Immature natural killer cell (primary cell): Measurements from ENCODE around the gene CTNNA2. TPM values are rescaled to one million over a fixed set of nuclear protein-coding genes. Genes with fewer than 3 reads are reported as not detected.

ENCODE experiments used
- DNase-seq, 3 donors: peaks; one replicate each; pipeline ENCODE4 v3.0.0; 2022; ENCODE audit warnings: mixed read lengths in 1 of 3
- H3K27ac Mint-ChIP-seq, 6 donors: one replicate each; pipeline ENCODE4 v1.8.0; 2020; ENCODE audit warnings: mixed read lengths in 6 of 6, mild to moderate bottlenecking in 5 of 6, inconsistent platforms in 4 of 6, moderate library complexity in 3 of 6
- H3K27me3 Mint-ChIP-seq, 3 donors: one replicate each; pipeline ENCODE4 v1.8.0; 2020 to 2021; ENCODE audit warnings: low read depth in 3 of 3, mild to moderate bottlenecking in 3 of 3, mixed read lengths in 3 of 3, moderate library complexity in 3 of 3, inconsistent platforms in 1 of 3
- H3K36me3 Mint-ChIP-seq, 3 donors: one replicate each; pipeline ENCODE4 v1.8.0; 2020; ENCODE audit warnings: mixed read lengths in 3 of 3, inconsistent platforms in 2 of 3, mild to moderate bottlenecking in 2 of 3
- H3K4me1 Mint-ChIP-seq, 2 donors: one replicate each; pipeline ENCODE4 v1.8.0; 2020; ENCODE audit warnings: inconsistent platforms in 2 of 2, mild to moderate bottlenecking in 2 of 2, mixed read lengths in 2 of 2, moderate library complexity in 1 of 2
- H3K4me3 Mint-ChIP-seq, 5 donors: one replicate each; pipeline ENCODE4 v1.8.0; 2020; ENCODE audit warnings: mild to moderate bottlenecking in 5 of 5, mixed read lengths in 5 of 5, inconsistent platforms in 3 of 5, moderate library complexity in 3 of 5
- H3K9me3 Mint-ChIP-seq, 6 donors: one replicate each; pipeline ENCODE4 v1.8.0; 2020; ENCODE audit warnings: mild to moderate bottlenecking in 6 of 6, mixed read lengths in 6 of 6, inconsistent platforms in 4 of 6, moderate library complexity in 3 of 6
- polyA plus RNA-seq, 3 donors: library from polyadenylated mRNA; unstranded; fragments of 300-500 nt; fragmentation: Illumina TruSeq; gene quantifications; one replicate each; pipeline ENCODE4 v1.2.3, GENCODE V29; 2021

CTNNA2 gene
- polyA plus RNA-seq, 3 donors from 2014 or later = not detected

DNA sequence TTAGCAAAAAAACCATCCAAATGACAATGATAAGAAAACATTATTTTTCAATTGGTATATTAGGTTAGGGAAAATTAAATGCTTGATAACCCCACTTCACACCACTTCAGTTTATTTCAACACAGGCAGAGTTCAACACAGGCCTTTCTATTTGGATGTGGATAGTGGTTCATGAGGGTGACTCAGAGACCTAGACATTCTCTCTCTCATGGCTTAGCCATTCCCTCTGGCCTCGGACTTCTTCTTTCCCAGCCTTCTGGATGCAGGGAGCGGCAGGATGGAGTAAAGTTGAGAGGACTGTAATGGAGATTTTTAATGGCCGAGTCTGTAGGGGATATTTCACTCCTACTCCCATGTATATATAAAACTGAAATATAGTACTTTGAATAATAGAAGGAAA is 109.7 kb downstream of the CTNNA2 start:
- Mint-ChIP-seq H3K27me3 (peaks cover 0 to 3% (median 2%) of the 10 kb centered on the region in 3 donors), H3K9me3 (peaks cover 9 to 72% (median 36%) of the 10 kb centered on the region in 6 donors), H3K4me3 (no peak overlapping the region), H3K27ac (no peak overlapping the region), H3K36me3 (peaks cover 0 to 3% (median 0%) of the 10 kb centered on the region in 3 donors), H3K4me1 (no peaks in the 10 kb centered on the region)
- DNase-seq = no peak

DNA sequence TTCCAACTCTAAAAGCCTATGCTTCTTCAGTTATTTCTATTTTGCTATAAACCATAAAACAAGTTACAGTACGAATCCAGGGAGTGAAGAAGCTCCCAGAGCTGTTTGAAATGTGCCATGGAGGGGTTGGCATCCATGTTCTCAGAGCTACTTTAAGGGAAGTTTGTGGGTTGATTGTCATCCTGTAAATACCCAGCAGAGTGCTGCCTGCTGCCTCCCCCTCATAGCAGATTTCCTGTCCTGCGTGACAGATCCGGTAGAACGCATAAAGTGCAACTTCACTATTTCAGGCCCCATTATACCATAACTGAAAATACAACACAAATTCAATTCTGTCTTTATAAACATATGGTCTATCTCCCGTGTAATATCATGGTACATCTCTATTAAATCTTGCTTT is 114.4 kb downstream of the CTNNA2 start:
- Mint-ChIP-seq H3K27ac (no peak overlapping the region), H3K4me3 (no peak overlapping the region), H3K9me3 (peaks cover 17 to 64% (median 35%) of the 10 kb centered on the region in 6 donors), H3K27me3 (peaks cover 2 to 7% (median 3%) of the 10 kb centered on the region in 3 donors), H3K4me1 (no peaks in the 10 kb centered on the region), H3K36me3 (peaks cover 0 to 3% (median 0%) of the 10 kb centered on the region in 3 donors)
- no peak for DNase-seq

DNA sequence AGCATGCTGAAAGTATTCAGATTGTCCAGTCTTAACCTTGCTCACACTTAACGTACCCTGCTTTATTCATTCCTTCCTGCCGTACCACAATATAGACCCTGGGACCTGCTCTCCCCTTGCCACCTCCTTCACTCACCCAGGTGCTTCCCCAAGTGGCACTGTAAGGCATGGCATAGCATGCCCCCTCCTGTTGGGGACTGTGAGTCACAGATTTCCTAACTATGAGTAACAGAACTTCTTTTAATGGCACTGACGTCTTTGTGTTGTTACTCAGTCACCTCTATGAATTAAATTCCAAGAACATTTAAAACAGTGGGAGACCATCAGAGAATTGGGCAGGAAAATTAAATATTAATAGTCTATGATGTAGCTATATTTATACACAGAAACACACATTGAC is 117.2 kb downstream of the CTNNA2 start:
- no peaks in the 10 kb centered on the region for H3K4me1 Mint-ChIP-seq
- no peak overlapping the region for H3K4me3 Mint-ChIP-seq
- no peak overlapping the region for H3K27ac Mint-ChIP-seq
- DNase-seq = no peak
- H3K27me3 Mint-ChIP-seq = peaks cover 2 to 4% (median 3%) of the 10 kb centered on the region in 3 donors
- H3K9me3 Mint-ChIP-seq = peaks cover 17 to 62% (median 39%) of the 10 kb centered on the region in 6 donors
- peaks cover 0 to 10% (median 4%) of the 10 kb centered on the region in 3 donors for H3K36me3 Mint-ChIP-seq

DNA sequence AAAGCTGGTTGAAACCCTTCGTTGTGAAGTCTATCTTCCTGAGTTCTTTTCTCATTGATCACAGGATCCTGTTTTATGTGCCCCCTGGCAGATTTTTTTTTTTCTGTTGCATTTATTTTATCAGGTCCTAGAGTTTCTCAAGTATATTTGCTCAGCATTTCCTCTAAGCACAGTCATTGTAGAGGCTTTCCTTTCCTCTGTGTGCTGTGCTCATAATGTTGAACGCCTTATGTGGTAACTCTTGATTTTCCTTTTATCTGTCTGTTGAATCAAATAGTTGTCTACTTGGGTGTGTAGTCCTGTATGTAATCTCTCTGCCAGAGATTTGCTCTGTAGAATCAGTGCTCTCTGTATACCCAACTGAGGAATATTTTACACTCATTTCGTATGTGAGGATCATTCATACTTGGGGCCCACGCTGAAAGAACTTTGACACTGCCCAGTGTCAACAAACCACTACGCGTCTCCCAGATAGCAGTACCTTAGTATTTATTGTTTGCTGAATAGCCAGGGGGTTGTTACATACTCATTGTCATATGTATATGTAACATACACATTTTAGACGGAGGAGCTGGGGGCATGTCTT is 118.2 kb downstream of the CTNNA2 start:
- Mint-ChIP-seq H3K4me1 (no peaks in the 10 kb centered on the region), H3K27me3 (peaks cover 0 to 4% (median 3%) of the 10 kb centered on the region in 3 donors)

DNA sequence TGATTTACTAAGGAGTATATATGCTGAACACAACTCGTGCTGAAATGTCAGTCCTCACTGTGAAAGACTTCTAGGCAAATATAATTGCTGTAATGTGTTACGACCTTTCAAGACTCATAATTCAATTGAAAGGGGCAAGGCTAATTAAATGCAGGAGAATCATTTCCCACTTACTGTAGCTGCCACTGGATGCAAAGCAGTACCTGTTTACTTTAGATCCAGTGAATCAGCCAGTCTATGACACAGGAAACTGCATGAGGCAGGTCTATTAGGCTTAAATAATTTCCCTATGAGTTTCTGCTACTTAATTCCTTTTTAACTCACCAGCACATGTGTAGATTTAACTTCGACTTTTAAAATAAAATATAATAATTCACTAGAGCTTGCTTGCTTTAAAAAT is 125.6 kb downstream of the CTNNA2 start:
- H3K4me1 Mint-ChIP-seq = no peaks in the 10 kb centered on the region
- DNase-seq = no peak
- peaks cover 0 to 6% (median 4%) of the 10 kb centered on the region in 3 donors for H3K36me3 Mint-ChIP-seq
- no peak overlapping the region for H3K4me3 Mint-ChIP-seq
- peaks cover 0 to 2% (median 0%) of the 10 kb centered on the region in 3 donors for H3K27me3 Mint-ChIP-seq
- peaks cover 10 to 37% (median 25%) of the 10 kb centered on the region in 6 donors for H3K9me3 Mint-ChIP-seq
- no peak overlapping the region for H3K27ac Mint-ChIP-seq

More for the DNA sequence above, 118.2 kb downstream of the CTNNA2 start:
- Mint-ChIP-seq H3K9me3 (peaks cover 13 to 53% (median 36%) of the 10 kb centered on the region in 6 donors), H3K36me3 (peaks cover 0 to 10% (median 4%) of the 10 kb centered on the region in 3 donors), H3K4me3 (no peak overlapping the region), H3K27ac (no peak overlapping the region)
- no peak for DNase-seq

DNA sequence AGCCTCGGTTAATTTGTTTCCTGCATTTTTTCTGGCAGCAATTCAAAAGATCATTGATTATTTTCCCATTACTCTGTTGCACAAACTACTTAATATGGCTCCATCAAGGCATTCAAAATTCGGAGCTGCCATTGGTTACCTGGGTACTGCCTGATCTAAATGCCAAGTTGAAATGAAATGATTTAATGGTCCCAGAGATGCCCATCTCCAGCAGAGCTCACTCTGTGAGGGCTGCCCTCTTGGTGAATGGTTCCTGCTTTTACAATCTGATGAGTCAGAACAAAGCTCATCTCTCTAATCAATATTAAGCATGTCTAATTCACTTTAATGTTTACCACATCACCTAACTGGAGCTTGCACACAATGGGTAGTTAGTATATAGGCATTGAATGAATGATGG is 126.1 kb downstream of the CTNNA2 start:
- Mint-ChIP-seq H3K9me3 (peaks cover 10 to 37% (median 23%) of the 10 kb centered on the region in 6 donors), H3K4me3 (no peak overlapping the region), H3K27me3 (peaks cover 0 to 3% (median 2%) of the 10 kb centered on the region in 3 donors), H3K27ac (no peak overlapping the region), H3K4me1 (no peaks in the 10 kb centered on the region), H3K36me3 (peaks cover 0 to 6% (median 4%) of the 10 kb centered on the region in 3 donors)
- DNase-seq = no peak

DNA sequence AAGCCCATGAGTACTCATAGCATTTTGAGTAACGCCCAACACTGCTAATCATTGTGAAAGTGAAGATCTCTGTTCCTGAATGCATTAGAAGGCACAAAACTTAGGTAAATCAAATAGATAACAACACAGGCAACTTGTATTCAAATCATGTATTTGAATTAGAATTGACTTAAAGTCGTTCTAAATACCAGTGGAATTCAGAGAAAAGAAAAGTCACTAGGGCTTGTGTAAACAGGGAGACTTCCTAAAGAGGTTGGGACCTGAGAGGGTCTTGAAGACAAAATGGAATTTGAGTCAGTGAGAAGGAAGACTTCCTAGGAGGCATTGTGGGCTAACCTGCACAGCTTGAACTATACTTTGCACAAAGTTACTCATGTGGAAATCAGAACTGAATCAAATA is 127.2 kb downstream of the CTNNA2 start:
- no peak for DNase-seq
- peaks cover 5 to 37% (median 20%) of the 10 kb centered on the region in 6 donors for H3K9me3 Mint-ChIP-seq
- H3K4me3 Mint-ChIP-seq = no peak overlapping the region
- H3K36me3 Mint-ChIP-seq = no peaks in the 10 kb centered on the region
- H3K27me3 Mint-ChIP-seq = peaks cover 0 to 3% (median 2%) of the 10 kb centered on the region in 3 donors
- H3K27ac Mint-ChIP-seq = no peak overlapping the region
- no peaks in the 10 kb centered on the region for H3K4me1 Mint-ChIP-seq

DNA sequence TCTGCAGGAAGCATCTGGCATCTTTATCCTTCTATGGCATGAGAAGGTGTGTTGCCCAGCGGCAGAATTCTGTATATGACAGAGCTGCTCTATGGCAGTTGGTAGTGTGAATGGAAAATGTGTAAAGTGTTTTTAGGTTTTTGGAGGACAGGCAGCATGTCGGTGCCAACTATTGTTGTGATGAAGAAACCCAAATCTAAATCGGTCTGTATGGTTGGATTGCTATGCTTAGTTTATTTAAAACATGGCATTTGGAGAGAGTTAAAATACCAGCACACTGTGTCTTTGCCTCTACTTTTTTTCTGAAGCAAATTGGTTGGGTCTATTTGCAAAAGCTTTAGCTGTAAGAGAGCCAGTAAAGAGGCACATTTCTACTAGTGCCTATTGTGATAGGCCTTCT is 136.7 kb downstream of the CTNNA2 start:
- Mint-ChIP-seq H3K4me1 (no peaks in the 10 kb centered on the region), H3K27me3 (no peaks in the 10 kb centered on the region), H3K4me3 (no peak overlapping the region), H3K36me3 (no peaks in the 10 kb centered on the region), H3K9me3 (peaks cover 15 to 56% (median 45%) of the 10 kb centered on the region in 6 donors), H3K27ac (no peak overlapping the region)
- no peak for DNase-seq

DNA sequence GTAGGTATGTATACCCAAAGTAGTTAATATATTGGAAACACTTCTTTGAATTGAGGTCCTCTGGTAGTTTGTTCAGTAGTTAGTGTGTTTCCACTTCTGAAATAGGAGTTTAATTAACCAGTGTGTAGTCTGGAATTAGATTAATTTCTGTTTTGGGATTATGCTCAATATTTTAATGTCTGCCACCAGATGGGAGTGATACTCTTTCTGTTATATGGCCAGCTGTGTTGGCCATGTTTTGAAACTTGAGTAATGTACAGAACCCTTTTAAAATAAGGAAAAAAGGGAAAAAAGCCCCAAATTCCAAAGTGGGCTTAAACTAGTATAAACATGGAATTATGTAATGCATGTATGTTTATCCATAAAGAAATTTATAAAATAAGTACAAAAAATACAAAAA is 147.7 kb downstream of the CTNNA2 start:
- Mint-ChIP-seq H3K4me1 (no peaks in the 10 kb centered on the region), H3K27ac (no peak overlapping the region), H3K4me3 (no peak overlapping the region), H3K36me3 (peaks cover 0 to 10% (median 0%) of the 10 kb centered on the region in 3 donors), H3K9me3 (peaks cover 7 to 21% (median 11%) of the 10 kb centered on the region in 6 donors), H3K27me3 (no peaks in the 10 kb centered on the region)
- no peak for DNase-seq

DNA sequence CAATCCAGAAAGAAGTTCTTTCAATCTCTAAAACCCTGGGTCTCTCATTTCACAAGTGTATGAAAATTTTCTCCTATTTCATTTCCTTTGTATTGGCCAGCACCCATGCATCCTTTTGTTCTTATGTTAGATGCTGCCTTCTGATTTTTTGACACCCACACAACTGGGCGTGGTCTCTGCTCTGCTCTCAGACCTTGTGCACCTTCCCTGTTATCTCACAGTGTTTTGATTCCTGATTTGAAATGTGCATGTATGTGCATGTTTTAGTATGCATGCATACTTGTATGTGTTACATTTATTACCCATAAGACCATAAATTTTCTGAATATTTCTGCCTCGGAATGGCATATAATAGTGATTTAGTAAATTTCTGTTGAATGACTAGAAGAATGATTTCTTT is 152.2 kb downstream of the CTNNA2 start:
- peaks cover 0 to 3% (median 0%) of the 10 kb centered on the region in 3 donors for H3K27me3 Mint-ChIP-seq
- no peak overlapping the region for H3K27ac Mint-ChIP-seq
- no peak for DNase-seq
- H3K36me3 Mint-ChIP-seq = peaks cover 0 to 10% (median 0%) of the 10 kb centered on the region in 3 donors
- H3K4me1 Mint-ChIP-seq = no peaks in the 10 kb centered on the region
- H3K4me3 Mint-ChIP-seq = no peak overlapping the region
- peaks cover 9 to 38% (median 25%) of the 10 kb centered on the region in 6 donors for H3K9me3 Mint-ChIP-seq

DNA sequence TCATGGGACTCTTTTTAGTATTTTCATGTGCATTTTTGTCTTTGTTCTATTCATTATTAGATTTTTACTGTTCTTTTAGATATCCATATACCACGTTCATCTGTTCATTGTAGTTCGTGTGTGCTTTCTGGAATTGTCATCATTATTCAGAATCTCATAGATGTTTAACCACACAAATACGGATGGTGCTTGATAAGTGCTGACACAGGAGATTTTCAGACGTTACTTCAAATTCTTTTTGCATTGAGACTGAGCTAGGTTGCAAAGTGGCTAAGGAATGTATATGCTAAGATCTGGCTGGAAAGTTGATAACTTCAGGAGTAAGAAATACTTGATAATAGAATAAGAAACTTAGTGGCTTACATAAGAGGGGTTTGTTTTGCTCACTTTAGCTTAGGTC is 153.6 kb downstream of the CTNNA2 start:
- peaks cover 0 to 9% (median 0%) of the 10 kb centered on the region in 3 donors for H3K36me3 Mint-ChIP-seq
- H3K4me3 Mint-ChIP-seq = no peak overlapping the region
- H3K27me3 Mint-ChIP-seq = peaks cover 0 to 3% (median 0%) of the 10 kb centered on the region in 3 donors
- no peak for DNase-seq
- H3K27ac Mint-ChIP-seq = no peak overlapping the region
- H3K4me1 Mint-ChIP-seq = no peaks in the 10 kb centered on the region
- H3K9me3 Mint-ChIP-seq = peaks cover 13 to 47% (median 25%) of the 10 kb centered on the region in 6 donors

DNA sequence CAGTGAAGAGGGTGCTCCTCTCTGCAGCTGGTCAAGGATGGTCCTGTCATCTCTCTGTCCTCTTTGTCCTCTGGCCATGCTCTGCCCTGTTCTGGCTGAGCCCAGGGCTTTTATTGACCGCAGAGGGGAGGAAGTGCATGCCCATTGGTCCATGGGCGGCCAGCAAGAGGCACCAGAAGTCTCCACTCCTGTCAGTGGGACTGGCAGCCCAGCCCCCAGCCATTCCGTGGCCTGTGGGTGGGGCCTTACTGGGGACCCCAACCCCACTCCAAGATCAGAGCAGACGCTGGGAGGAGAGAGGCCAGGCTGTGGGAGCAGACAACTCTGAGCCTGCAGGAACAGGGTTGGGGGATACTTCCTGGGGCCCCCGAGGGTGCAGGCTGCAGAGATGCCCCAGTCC is 156.9 kb downstream of the CTNNA2 start:
- Mint-ChIP-seq H3K36me3 (peaks cover 0 to 5% (median 0%) of the 10 kb centered on the region in 3 donors), H3K9me3 (peaks cover 9 to 51% (median 21%) of the 10 kb centered on the region in 6 donors), H3K27me3 (peaks cover 0 to 3% (median 0%) of the 10 kb centered on the region in 3 donors), H3K27ac (no peak overlapping the region), H3K4me3 (no peak overlapping the region), H3K4me1 (no peaks in the 10 kb centered on the region)
- DNase-seq = peak in 1 of 3 donors; percentile 1

DNA sequence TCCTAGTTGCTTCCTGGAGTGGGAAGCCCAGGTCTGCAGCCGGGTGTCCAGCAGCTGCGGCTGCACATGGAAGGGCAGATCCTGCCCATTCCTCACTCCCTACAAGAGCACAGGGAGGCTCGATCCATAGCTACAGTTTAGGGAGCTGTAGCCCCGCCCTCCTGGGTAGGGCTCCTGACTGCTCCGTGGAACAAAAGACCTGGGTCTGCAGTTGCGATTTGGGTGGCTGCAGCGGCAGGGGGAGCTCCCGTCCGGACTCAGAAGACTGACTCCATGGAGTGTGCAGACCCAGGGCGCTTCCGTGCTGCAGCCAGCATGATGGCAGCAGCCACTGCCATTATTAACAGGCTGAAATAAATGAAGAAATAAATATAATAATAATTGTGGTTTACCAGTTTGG is 157.3 kb downstream of the CTNNA2 start:
- Mint-ChIP-seq H3K4me3 (no peak overlapping the region), H3K27me3 (peaks cover 0 to 3% (median 0%) of the 10 kb centered on the region in 3 donors), H3K4me1 (no peaks in the 10 kb centered on the region), H3K9me3 (peaks cover 9 to 46% (median 17%) of the 10 kb centered on the region in 6 donors), H3K36me3 (peaks cover 0 to 1% (median 0%) of the 10 kb centered on the region in 3 donors), H3K27ac (no peak overlapping the region)
- DNase-seq = no peak

DNA sequence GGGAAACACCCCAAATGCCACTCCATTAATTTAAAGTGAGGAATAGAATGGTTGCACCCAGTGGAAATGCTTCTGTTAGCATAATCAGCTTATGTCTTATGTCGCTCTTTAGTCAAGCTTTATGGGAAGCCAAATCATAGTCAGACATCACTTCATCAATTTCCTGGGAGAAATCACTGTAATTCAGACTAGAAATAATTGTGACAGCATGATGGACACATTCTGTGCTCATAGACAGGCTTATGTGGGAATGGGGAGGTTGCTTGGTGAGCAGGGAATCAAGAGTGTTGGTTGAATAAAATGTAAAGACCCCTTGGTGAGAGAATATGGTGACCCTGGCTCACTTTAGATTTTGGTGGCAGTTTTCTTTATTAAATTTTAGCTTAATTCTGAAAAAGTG is 174.0 kb downstream of the CTNNA2 start:
- peaks cover 0 to 3% (median 0%) of the 10 kb centered on the region in 3 donors for H3K36me3 Mint-ChIP-seq

More for the DNA sequence above, 174.0 kb downstream of the CTNNA2 start:
- DNase-seq = no peak
- Mint-ChIP-seq H3K4me1 (no peaks in the 10 kb centered on the region), H3K27ac (no peak overlapping the region), H3K27me3 (peaks cover 0 to 2% (median 0%) of the 10 kb centered on the region in 3 donors), H3K9me3 (peaks cover 9 to 48% (median 17%) of the 10 kb centered on the region in 6 donors), H3K4me3 (no peak overlapping the region)
